ENCODE measurements around the gene BRF1. TPM values are rescaled to one million over a fixed set of nuclear protein-coding genes. Genes with fewer than 3 reads are reported as not detected.

BRF1 gene
- total RNA-seq, 1 donor from 2014 or later: 19.0 TPM

DNA sequence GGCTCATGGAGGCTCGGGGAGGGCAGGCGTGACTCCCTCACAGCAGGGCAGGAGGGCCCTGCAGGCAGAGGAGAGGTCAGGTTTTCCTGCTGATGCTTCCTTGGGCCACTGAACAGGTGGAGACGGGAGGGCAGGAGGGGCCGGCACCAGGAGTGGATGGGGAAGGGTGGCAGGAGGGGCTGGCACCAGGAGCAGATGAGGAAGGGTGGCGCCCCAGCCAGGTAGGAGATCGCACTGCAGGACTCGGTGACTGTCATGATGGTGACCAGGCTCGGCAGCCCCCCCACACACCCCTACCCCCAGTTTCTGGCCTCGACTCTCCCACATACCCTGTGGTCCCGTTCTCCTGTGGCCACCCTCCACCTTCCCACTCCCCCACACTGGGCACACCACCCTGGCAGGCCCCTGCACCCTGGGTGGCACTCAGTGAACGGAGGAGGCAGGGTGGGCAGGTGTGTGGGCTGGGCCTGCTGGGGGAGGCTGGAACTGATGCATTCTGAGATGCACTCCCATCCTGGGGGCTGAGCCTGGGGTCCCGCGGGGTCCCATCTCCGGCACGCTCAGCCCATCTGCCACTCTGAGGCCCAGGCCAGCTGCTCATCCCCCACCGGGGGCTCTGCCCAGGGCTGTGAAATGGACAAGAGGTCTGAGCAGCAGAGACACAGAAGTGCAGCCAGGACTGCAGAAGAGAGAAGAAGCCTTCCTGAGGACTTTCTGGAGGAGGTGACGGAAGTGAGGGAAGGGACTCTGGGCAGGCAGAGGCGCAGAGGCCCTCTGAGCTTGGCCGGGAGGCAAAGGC is 122.5 kb downstream of the BRF1 start:
- intact Hi-C loops (cut with DNase I): no loop called here
- DNase-seq (ENCODE audit: missing footprints): no peak
- ATAC-seq: no peak

DNA sequence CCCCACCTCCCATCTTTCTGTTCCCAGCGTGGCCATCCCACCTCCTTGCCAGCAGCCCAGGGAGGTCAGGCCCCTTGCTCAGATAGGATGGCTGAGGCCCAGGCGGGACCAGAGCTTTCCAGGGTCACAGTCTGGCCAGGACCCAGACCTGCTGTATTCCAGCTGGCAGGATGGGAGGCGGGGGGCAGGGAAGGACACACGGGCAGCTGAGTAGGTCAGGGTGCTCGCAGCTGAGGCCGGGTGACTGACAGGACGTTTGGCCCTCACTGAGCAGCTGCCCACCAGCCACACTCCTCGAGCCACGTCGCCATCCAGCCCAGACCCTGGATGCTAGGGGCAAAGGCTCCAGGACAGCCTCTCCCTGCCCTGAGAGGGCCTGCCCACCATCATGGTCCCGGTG is 123.7 kb downstream of the BRF1 start:
- intact Hi-C loops (cut with DNase I): no loop called here
- DNase-seq (ENCODE audit: missing footprints): no peak

DNA sequence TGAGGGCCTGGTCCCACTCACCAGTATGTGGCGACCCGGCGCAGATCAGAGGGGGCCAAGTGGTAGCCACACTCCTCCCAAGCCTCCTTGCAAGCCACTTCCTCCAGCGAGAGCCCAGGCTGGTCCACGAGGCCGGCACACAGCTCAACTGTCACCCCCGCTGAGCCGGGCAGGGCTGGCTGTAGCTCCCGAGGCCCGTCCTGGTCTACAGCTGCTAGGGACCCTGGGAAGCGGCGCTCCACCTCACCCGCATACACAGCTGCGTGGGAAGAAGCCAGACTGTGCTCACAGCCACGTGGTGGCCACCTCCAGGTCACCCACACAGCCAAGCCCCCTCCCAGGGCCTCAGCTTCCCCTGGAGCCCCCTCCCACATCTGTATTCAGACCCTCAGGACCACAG is 124.3 kb downstream of the BRF1 start:
- ATAC-seq: no peak
- intact Hi-C loops (cut with DNase I): no loop called here
- DNase-seq (ENCODE audit: missing footprints): no peak

More for the DNA sequence above, 123.7 kb downstream of the BRF1 start:
- ATAC-seq: no peak

DNA sequence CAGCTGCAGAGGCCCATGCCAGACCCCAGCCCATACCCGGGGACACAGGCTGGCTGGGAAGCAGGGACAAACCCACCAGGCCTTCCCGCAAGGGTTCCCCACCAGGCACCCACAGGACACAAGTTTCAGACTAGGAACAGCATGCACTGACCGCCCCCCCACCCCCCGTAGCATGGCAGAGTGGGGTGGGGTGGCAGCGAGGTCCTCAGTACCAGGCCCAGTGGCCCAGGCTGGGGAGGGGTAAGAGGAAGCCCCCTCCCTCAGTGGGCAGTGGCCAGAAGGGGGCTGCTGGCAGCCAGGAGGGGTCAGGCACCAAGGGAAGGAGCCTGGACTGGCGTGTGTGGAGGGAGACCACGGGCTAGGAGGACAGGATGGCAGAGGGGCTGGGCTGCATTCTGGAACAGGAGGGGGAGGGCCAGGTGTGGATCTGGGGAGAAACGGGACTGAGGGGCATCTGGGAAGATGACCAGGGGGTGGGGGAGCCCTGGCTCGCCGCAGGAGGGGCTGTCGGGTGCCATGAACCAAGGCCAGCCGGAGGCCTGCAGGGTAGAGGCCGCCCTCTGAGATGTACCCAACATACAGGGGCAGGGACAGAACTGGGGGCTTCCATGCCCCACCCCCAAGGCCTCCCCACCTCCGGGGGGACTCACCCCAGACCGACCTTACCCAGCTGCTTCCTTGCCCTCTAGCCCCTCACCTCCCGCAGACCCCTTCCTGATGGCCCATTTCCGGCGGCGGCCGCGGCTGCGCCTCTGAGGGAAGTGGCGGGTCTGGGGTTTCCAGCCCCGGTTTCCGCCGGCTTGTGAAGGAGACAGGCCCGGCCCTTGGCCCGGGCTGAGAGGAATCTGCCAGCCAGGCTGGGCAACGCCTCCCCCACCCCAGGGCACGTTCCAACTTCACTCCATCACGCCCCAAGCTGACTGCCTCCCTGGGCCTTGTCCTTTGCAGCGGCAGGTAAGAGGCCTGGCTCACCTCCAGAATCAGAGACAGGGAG is 126.6 kb downstream of the BRF1 start:
- intact Hi-C loops (cut with DNase I): no loop called here
- DNase-seq (ENCODE audit: missing footprints) (no peak), ATAC-seq (no peak)

DNA sequence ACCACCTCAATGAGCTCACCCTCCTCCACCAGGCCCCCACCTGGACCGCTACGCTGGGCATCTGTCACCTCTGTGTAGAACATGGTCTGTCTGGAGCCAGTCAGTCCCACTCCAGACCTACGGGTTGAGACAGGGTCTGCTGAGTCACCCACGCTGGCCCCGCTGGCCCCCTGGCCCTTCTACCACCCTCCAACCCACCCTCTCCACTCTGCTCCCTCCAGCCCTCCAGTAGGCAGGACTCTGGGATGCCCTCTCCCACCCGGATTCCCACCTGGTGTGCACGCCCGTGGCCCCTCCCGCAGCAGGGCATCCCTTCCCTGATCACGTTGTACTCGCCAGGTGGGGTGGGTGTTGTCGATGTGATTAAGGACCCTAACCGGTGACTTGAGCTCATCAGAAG is 127.7 kb downstream of the BRF1 start:
- DNase-seq (ENCODE audit: missing footprints) (no peak), ATAC-seq (no peak)
- intact Hi-C loops (cut with DNase I): no loop called here

DNA sequence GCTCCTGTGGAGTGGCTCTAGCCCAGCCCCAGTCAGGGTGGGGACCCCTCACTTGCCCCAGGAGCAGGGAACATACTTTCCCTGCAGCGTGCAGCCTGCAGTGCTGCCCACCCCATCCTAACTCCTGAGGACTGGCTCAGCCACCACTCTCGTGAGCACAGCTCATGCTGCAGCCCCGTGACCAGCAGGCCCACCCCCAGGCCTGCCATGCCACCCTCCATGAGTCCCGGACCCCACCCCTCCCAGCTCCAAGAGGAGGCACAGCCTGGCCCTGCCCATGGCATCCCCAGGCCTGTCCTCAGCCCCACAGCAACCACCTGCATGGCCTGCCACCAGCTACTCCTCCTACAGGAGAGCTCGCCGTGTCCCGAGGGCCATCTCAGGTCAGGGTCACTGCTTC is 128.3 kb downstream of the BRF1 start:
- DNase-seq (ENCODE audit: missing footprints): no peak

DNA sequence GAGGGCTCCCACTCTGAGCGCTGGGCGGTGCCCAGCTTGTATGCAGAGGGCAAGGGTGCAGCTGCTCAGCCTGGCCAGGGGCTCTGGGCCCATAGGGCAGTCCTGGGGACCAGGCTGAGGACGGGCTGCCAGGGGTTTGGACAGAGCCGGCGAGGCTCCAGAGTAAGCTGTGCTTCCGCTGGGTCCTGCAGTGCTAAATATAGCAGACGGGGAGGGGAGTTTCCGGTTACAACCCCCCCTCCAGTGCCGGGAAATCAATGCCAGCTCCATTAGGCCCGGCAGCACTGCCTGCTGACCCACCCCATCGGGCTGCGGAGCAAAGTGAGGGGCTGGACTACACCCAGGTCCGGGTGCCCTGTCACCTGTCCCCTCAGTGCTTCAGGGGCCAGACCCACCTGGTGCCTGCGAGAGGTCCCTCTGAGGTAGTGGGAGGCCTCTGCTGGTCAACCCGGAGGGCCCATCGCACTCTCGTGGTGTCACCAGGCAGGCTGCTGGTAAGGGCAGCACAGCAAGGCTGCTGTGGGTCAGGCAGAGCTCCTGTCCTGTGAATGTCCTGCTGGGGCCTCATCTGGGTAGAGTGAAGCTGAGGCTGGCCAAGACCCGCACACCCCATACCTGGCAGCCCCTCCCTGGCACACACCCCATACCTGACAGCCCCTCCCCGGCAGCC is 129.7 kb downstream of the BRF1 start:
- ATAC-seq: no peak
- no peak for DNase-seq (ENCODE audit: missing footprints)
- intact Hi-C loops (cut with DNase I): no loop called here

More for the DNA sequence above, 128.3 kb downstream of the BRF1 start:
- ATAC-seq: no peak
- intact Hi-C loops (cut with DNase I): no loop called here

DNA sequence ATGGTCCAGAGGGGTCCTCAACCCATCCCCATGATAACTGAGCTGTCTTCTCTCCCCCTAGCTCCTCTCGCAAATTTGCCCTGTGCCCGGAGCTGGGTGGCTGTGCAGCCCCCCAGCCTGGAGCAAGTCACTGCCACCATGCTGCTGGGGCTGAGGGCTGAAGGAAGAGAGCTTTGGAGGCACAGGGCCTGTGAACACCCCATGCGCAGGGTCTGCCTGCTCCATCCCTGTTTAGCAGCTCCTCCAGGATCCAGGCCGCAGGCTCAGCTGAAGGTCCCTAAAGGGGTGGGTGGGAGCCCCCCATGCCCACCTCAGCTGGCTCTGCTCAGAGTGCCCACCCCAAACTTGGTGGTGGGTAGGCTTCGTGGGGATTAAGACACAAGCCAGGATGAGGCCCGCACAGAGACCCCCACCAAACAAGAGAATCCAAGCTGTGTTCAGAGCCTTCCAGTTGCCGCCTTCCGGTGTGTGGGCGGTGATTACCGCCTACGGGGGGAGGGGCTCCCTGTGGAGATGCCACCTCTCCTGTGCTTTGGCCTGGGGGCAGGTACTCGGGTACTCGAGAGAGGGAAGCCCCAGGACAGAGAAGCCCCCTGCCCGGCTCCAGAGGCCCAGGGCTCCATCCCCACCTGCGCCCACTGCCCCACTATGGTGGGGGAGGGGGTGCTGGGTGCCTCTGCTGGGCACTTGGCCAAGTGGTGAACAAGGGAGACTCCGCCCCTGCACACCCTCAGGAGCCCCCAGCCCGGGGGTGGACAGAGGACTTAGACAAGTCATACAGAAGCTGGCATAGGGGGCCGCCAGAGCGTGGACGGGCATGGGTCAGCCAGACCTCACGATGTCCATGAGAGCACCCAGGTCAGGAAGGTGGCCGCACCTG is 130.8 kb downstream of the BRF1 start:
- no peak for ATAC-seq
- DNase-seq (ENCODE audit: missing footprints): no peak

DNA sequence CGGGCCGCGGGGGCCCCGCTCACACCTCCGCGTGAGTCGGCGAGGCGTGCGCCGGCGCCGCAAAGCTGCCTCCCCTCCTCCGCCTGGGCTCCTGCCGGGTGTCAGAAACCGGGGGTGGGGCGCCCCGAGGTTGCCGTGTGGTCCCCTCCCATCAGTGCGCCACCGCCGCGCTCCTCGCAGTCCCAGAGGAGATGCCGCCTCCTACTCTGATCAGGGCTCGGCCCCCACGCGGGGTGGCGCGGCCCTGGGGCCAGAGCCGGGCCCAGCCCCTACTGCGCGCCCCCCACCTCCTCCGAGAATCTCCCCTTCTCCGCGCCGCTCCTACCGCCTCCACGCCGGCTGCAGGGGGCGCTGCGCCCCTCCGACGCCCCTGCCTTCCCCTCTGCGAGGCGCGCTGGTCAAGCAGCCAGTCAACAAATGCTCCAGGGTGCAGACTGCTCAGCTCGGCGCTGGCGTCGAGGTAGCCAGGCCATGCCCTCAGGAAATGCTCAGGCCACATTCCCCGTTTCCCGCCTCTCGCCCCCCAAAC is 131.8 kb downstream of the BRF1 start:
- intact Hi-C loops (cut with DNase I): loop anchor here (2.0 to 5.0 kb wide), 2 partner anchors 28 to 77 kb away; no protein-coding TSS in a partner anchor
- DNase-seq (ENCODE audit: missing footprints): no peak
- peak; percentile 3 for ATAC-seq

More for the DNA sequence above, 130.8 kb downstream of the BRF1 start:
- intact Hi-C loops (cut with DNase I): loop anchor here (2.0 to 5.0 kb wide), 2 partner anchors 27 to 78 kb away; no protein-coding TSS in a partner anchor

DNA sequence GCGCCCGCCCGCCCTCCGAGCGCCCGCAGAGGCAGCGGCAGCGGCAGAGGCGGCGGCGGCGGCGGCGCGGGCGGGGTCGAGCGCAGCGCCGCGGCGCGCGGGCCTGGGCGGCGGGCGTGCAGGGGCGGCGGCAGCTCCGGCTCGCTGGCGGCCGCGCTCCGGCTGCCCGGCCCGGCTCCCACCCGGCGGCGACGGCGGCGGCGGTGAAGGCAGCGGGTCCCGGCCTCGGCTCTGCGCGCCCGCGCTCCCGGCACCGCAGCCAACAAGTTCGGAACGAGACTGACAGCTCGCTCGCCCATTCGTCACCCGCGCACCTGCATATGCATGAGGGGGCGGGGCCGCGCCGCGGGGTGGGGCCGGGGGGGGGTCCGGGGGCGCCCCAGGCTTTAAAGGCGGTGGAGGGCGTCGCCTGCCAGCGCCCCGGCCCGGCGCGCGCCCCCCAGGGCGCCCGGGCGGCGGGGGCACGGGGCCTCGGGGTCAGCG is 132.3 kb downstream of the BRF1 start, which contains the start of gene JAG2:
TSS of gene JAG2 (minus strand) at position 281 of the 483 bp plus-strand sequence. CDS start 356 bp downstream, outside the sequence.
- intact Hi-C loops (cut with DNase I): loop anchor here (2.0 to 5.0 kb wide), 2 partner anchors 28 to 76 kb away; no protein-coding TSS in a partner anchor
- DNase-seq (ENCODE audit: missing footprints) (no peak), ATAC-seq (peak; percentile 43)

DNA sequence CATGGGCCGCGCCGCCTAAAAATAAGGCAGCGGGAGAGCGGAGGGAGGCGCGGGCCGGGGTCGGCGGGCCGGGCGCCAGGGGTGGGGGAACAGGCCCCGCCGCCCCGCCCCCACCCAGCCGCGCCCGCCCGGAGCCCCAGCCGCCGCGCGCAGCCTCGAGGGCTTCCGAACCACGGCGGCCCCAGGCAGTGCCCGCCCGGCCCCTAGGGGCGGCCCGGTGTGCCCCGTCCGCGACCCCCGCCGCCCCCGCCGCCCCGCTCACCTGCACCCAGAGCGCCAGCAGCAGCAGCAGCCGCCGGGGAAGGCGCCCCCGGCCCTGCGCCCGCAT is 132.7 kb downstream of the BRF1 start:
- intact Hi-C loops (cut with DNase I): loop anchor here (2.0 to 5.0 kb wide), 2 partner anchors 29 to 76 kb away; no protein-coding TSS in a partner anchor
- no peak for DNase-seq (ENCODE audit: missing footprints)
- ATAC-seq: no peak

DNA sequence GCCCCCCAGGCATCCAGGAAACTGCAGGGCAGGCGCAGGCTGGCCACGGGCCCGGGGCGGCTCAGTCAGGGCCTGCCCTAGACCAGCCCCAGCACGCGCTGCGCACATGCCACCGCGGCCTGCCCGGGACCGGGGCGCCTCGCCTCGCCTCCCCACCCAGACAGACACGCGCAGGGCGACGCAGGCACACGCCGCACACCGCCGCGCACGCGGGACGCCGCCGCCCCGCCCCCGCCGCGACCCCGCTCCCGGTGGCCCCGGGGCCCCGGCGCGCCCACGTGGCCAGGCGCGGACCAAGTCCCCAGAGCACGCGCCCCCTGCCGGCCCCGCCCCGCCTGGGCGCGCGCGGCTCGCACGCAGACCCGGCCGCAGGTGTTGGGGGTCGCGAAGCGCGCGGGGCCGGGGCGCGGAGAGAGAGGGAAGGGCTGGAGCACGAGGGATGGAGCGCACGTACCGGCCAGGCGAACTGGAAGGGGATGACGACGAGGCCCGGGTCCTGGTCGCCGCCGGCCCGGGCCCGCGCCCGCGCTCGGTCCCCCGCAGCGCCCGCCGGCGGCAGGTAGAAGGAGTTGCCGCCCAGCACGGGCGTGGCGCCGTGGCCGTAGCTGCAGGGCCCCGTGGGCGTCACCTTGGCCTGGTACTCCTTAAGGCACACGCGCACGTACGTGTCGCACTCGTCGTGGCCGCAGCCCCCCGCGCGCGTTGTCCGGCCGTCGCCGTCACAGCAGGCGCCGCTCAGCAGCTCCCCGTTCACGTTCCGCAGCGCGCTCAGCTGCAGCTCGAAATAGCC is 133.3 kb downstream of the BRF1 start:
- intact Hi-C loops (cut with DNase I): loop anchor here (2.0 to 5.0 kb wide), 2 partner anchors 29 to 75 kb away; no protein-coding TSS in a partner anchor
- ATAC-seq (no peak), DNase-seq (ENCODE audit: missing footprints) (no peak)

DNA sequence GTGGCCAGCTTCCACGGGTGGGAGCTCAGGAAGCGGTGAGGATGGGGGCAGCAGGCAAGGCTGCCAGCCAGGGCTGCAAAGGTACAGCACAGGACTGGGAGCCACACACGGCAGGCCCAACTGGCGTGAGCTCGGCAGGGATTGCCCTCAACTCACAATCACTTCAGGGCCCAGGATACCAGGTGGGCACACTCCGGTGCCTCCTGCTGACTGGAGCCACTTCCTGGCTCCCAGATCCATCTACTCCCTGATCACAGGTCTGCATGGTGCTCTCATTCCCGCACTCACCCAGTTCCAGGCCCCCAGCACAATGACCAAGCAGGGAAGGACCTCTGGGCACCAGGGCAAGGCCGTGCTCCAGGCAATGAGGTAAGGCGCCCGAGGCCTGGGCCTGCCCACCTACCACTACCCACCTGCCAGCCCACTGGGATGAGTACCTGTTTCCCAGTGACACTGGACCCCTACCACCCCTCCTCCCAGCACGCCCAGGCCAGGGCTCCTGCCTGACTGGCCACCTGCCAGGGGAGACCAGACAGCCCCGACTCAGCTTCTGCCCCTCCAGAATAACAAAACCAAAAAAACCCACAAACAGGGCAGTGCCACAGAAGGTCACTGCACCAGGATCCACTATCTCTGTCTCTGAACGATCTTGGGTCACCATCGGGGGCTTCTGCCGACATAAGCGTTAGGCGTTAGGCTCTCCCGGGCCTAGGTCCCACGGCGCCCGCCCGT is 134.1 kb downstream of the BRF1 start:
- ATAC-seq: no peak

DNA sequence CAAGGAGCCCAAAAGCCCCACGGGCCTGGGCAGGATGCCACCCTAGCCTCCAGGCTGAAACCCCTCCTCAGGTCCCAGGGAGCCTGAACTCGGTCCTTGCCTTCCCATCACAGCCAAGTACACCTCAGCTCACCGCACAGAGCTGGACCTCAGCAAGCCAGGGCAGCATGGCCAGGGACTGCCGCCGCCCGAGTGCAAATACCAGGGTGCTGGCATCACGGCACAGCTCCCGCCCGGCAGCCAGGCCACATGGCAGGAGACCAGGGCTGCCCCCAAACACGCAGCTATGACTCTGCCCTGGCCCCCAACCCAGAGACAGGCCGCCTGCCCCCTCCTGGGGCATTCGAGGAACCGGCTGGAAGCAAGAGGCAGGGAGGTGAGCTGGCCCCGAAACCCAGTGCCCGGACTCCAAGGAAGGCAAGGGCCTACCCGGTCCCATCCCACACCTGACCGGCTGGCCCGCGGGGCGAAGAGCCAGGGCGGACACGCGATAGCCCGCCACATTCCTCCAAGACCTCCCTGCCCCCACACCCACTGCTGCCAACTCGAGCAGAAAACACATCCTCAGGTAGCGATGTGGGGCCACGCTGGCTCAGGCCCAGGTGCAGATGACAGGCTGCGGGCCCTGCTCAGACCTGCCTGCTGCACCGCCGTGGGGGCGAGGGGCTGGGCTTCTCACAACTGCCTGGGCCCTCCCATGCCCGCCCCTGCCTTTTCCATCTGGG is 134.9 kb downstream of the BRF1 start:
- intact Hi-C loops (cut with DNase I): loop anchor here (5.0 kb wide), 1 partner anchor 74 kb away; no protein-coding TSS in a partner anchor
- no peak for DNase-seq (ENCODE audit: missing footprints)
- ATAC-seq: no peak

More for the DNA sequence above, 134.1 kb downstream of the BRF1 start:
- DNase-seq (ENCODE audit: missing footprints): no peak
- intact Hi-C loops (cut with DNase I): loop anchor here (5.0 kb wide), 1 partner anchor 74 kb away; no protein-coding TSS in a partner anchor

DNA sequence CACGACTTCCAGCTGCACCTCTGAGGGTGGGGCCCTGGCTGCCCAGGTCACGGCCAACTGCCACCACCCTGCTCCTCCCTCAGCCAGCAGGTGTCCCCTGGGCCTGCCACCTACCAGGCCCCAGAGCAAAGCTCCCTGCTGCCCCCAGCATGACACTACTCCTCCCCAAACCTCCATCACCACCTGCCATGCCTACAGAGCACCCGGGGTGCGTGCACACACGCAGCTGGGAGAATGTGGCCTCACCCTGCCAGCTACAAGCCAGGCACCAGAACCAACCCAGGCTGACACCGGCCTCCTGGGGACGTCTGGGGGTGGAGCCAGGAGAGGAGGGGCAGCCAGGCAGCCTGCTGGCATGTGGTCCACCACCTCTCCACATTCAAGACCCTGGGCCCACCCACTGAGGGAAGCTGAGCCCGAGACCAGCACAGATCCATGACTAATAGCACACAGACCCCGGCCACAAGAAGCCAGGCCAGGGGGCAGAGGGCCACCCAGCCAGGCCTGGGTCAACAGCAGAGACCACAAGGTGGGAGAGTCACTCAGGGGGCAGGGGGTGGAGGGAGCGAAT is 135.6 kb downstream of the BRF1 start:
- ATAC-seq (no peak), DNase-seq (ENCODE audit: missing footprints) (no peak)
- intact Hi-C loops (cut with DNase I): loop anchor here (5.0 kb wide), 1 partner anchor 73 kb away; no protein-coding TSS in a partner anchor
